Effector CD8-positive, alpha-beta T cell (primary cell): Measurements from ENCODE around the gene ADCY4.

Experiments
- DNase-seq: peaks from one replicate; lab custom pipeline; 2025; lab: John Stamatoyannopoulos, UW

Gene ADCY4

GRCh38 chr14:24297190-24297964 is 37.5 kb downstream of the ADCY4 start:
- DNase-seq, result no peak

- peak; percentile 49 for DNase-seq
These were observed 38.3 kb downstream of the ADCY4 start for GRCh38 chr14:24296341-24297157.

GRCh38 chr14:24293525-24293924 is 41.3 kb downstream of the ADCY4 start:
- no peak for DNase-seq

- DNase-seq, result no peak
These were observed 42.6 kb downstream of the ADCY4 start for GRCh38 chr14:24292118-24292807.

GRCh38 chr14:24291446-24292117 is 43.3 kb downstream of the ADCY4 start:
- DNase-seq, result no peak

GRCh38 chr14:24290746-24291145 is 44.1 kb downstream of the ADCY4 start:
- no peak for DNase-seq

- no peak for DNase-seq
These were observed 45.1 kb downstream of the ADCY4 start for GRCh38 chr14:24289649-24290280.

GRCh38 chr14:24286996-24287395 is 47.9 kb downstream of the ADCY4 start:
- DNase-seq, result no peak

- no peak for DNase-seq
These were observed 49.5 kb downstream of the ADCY4 start for GRCh38 chr14:24285351-24285750.

- no peak for DNase-seq
These were observed 50.3 kb downstream of the ADCY4 start for GRCh38 chr14:24284501-24285035.

GRCh38 chr14:24283796-24284460 is 50.9 kb downstream of the ADCY4 start:
- DNase-seq, result no peak

- DNase-seq, result no peak
These were observed 52.1 kb downstream of the ADCY4 start for GRCh38 chr14:24282736-24283135.

- DNase-seq, result no peak
These were observed 53.2 kb downstream of the ADCY4 start for GRCh38 chr14:24281636-24282035.

- DNase-seq, result no peak
These were observed 53.9 kb downstream of the ADCY4 start for GRCh38 chr14:24280797-24281460.

- DNase-seq, result no peak
These were observed 55.3 kb downstream of the ADCY4 start for GRCh38 chr14:24279301-24280186.

- no peak for DNase-seq
These were observed 56.4 kb downstream of the ADCY4 start for GRCh38 chr14:24278424-24278823.

GRCh38 chr14:24277606-24278321 is 57.1 kb downstream of the ADCY4 start:
- DNase-seq, result no peak

- DNase-seq, result no peak
These were observed 57.8 kb downstream of the ADCY4 start for GRCh38 chr14:24277071-24277470.
